Peyer's patch (tissue), 4 donors: Measurements from ENCODE around the gene ZNF320.

Source experiments
- CTCF ChIP-seq, 6 experiments: fragments of 450-650 bp in 4 of 6; fragments of 200-600 bp in 2 of 6; sonication (generic) in 1 of 6; IDR thresholded peaks; one replicate each; pipeline ENCODE4 v1.5.1; 2017 to 2019; ENCODE audit warnings: antibody characterized with exemption in 6 of 6, mild to moderate bottlenecking in 3 of 6, moderate library complexity in 1 of 6
- POLR2A ChIP-seq, 2 donors: fragments of 450-650 bp; IDR thresholded peaks; one replicate each; pipeline ENCODE4 v1.5.1; 2017; ENCODE audit warnings: antibody characterized with exemption in 2 of 2, mild to moderate bottlenecking in 2 of 2, moderate library complexity in 2 of 2

GRCh38 chr19:52945652-52946321 lies 48.4 kb upstream of the ZNF320 start:
- TF ChIP-seq CTCF (IDR thresholded peaks at IDR 0.05) (no peak), POLR2A (IDR thresholded peaks at IDR 0.05) (no peak)
